GM21723 (cell line): Measurements from ENCODE around the gene PLEKHA6.
"Not testable (repeated sequence)": the region's sequence is repeated elsewhere in the genome, so short reads cannot be mapped to it uniquely, and the experiment has no call there.

Experiments
- ATAC-seq: cut with Tn5 transposase; IDR thresholded peaks from one replicate; pipeline ENCODE4 v1.9.1; 2021; ENCODE audit warnings: mild to moderate bottlenecking, moderate library complexity; ENCODE audit not compliant: unreplicated experiment

PLEKHA6 gene

GRCh38 chr1:204246876-204247275 lies 112.9 kb downstream of the PLEKHA6 start:
- ATAC-seq, result no peak

- no peak for ATAC-seq
These were observed 116.8 kb downstream of the PLEKHA6 start for GRCh38 chr1:204242920-204243319.

GRCh38 chr1:204241914-204242313 lies 117.8 kb downstream of the PLEKHA6 start:
- no peak for ATAC-seq

GRCh38 chr1:204241050-204241449 lies 118.7 kb downstream of the PLEKHA6 start:
- no peak for ATAC-seq

GRCh38 chr1:204240233-204240632 lies 119.5 kb downstream of the PLEKHA6 start:
- ATAC-seq, result no peak

- ATAC-seq, result not testable (repeated sequence)
These were observed 120.3 kb downstream of the PLEKHA6 start for GRCh38 chr1:204239401-204239800.

GRCh38 chr1:204238520-204238919 lies 121.2 kb downstream of the PLEKHA6 start:
- ATAC-seq, result not testable (repeated sequence)

GRCh38 chr1:204237515-204237914 lies 122.2 kb downstream of the PLEKHA6 start:
- not testable (repeated sequence) for ATAC-seq

- ATAC-seq, result no peak
These were observed 127.2 kb downstream of the PLEKHA6 start for GRCh38 chr1:204232526-204232925.

- ATAC-seq, result no peak
These were observed 129.5 kb downstream of the PLEKHA6 start for GRCh38 chr1:204230211-204230610.

- ATAC-seq, result no peak
These were observed 130.8 kb downstream of the PLEKHA6 start for GRCh38 chr1:204228896-204229295.

GRCh38 chr1:204227996-204228785 lies 131.5 kb downstream of the PLEKHA6 start:
- ATAC-seq, result no peak

GRCh38 chr1:204227351-204227750 lies 132.4 kb downstream of the PLEKHA6 start:
- ATAC-seq, result no peak

- ATAC-seq, result no peak
These were observed 133.6 kb downstream of the PLEKHA6 start for GRCh38 chr1:204225841-204226735.

- no peak for ATAC-seq
These were observed 135.1 kb downstream of the PLEKHA6 start for GRCh38 chr1:204224655-204225054.

- ATAC-seq, result no peak
These were observed 136.4 kb downstream of the PLEKHA6 start for GRCh38 chr1:204223129-204223860.

- ATAC-seq, result no peak
These were observed 137.0 kb downstream of the PLEKHA6 start for GRCh38 chr1:204222764-204223055.

- ATAC-seq, result no peak
These were observed 137.5 kb downstream of the PLEKHA6 start for GRCh38 chr1:204222006-204222763.

GRCh38 chr1:204221271-204221670 lies 138.5 kb downstream of the PLEKHA6 start:
- ATAC-seq, result no peak

GRCh38 chr1:204219971-204220616 lies 139.6 kb downstream of the PLEKHA6 start:
- no peak for ATAC-seq
